Posterior cingulate gyrus (tissue), 11 donors: ENCODE measurements around the gene MYBPH.

Source experiments
- DNase-seq, 10 donors: peaks; one replicate each; pipeline versions ENCODE4 v3.0.0 to v3.0.0-alpha.2; 2020 to 2021; ENCODE audit warnings: mixed read lengths in 3 of 10
- intact Hi-C: fragments of 100-400 bp; cut with DNase I; formaldehyde crosslinking; loops from one replicate; pipeline ENCODE4 v1.15.1; 2023

Gene MYBPH

GRCh38 chr1:203175237-203175826 lies at the start of gene MYBPH:
MYBPH (minus strand) TSS chr1:203175826; CDS start chr1:203175755, 71 bp downstream.
- peak in 2 of 10 donors; percentile 29 to 59 for DNase-seq
- intact Hi-C loops: no loop called here

GRCh38 chr1:203225071-203225470 lies 49.4 kb upstream of the MYBPH start:
- intact Hi-C loops: no loop called here
- no peak for DNase-seq

GRCh38 chr1:203223012-203223775 lies 47.6 kb upstream of the MYBPH start:
- peak in 2 of 10 donors; percentile 59 to 63 for DNase-seq
- intact Hi-C loops: no loop called here

- no peak for DNase-seq
- intact Hi-C loops: loop anchor here (5.0 kb wide), 1 partner anchor 48 kb away; no protein-coding TSS in a partner anchor
Measured at GRCh38 chr1:203219934-203220333, 44.3 kb upstream of the MYBPH start.

GRCh38 chr1:203219171-203219570 lies 43.5 kb upstream of the MYBPH start:
- DNase-seq: peak in 1 of 10 donors; percentile 77
- intact Hi-C loops: loop anchor here (5.0 kb wide), 1 partner anchor 47 kb away; no protein-coding TSS in a partner anchor

GRCh38 chr1:203217668-203218067 lies 42.0 kb upstream of the MYBPH start:
- intact Hi-C loops: loop anchor here (5.0 kb wide), 1 partner anchor 45 kb away; no protein-coding TSS in a partner anchor
- DNase-seq: peak in 2 of 10 donors; percentile 31 to 53

GRCh38 chr1:203217139-203217655 lies 41.6 kb upstream of the MYBPH start:
- intact Hi-C loops: loop anchor here (5.0 kb wide), 1 partner anchor 45 kb away; no protein-coding TSS in a partner anchor
- peak in 3 of 10 donors; percentile 43 to 81 (median 76) for DNase-seq

GRCh38 chr1:203216274-203217138 lies 40.9 kb upstream of the MYBPH start:
- intact Hi-C loops: loop anchor here (1.0 to 5.0 kb wide), 3 partner anchors 44 to 177 kb away; no protein-coding TSS in a partner anchor
- DNase-seq: peak in 8 of 10 donors; percentile 33 to 90 (median 72)

- intact Hi-C loops: loop anchor here (5.0 kb wide), 1 partner anchor 43 kb away; no protein-coding TSS in a partner anchor
- peak in 1 of 10 donors; percentile 69 for DNase-seq
Measured at GRCh38 chr1:203215573-203215972, 39.9 kb upstream of the MYBPH start.

GRCh38 chr1:203214871-203215270 lies 39.2 kb upstream of the MYBPH start:
- no peak for DNase-seq
- intact Hi-C loops: loop anchor here (5.0 kb wide), 1 partner anchor 43 kb away; no protein-coding TSS in a partner anchor

GRCh38 chr1:203213126-203213525 lies 37.5 kb upstream of the MYBPH start:
- intact Hi-C loops: no loop called here
- DNase-seq: no peak

- DNase-seq: no peak
- intact Hi-C loops: no loop called here
Measured at GRCh38 chr1:203211812-203212211, 36.2 kb upstream of the MYBPH start.

- no peak for DNase-seq
- intact Hi-C loops: no loop called here
Measured at GRCh38 chr1:203210988-203211387, 35.4 kb upstream of the MYBPH start.

GRCh38 chr1:203210350-203210749 lies 34.7 kb upstream of the MYBPH start:
- intact Hi-C loops: no loop called here
- DNase-seq: no peak

- DNase-seq: peak in 1 of 10 donors; percentile 1
Measured at GRCh38 chr1:203208181-203208580, 32.6 kb upstream of the MYBPH start.

GRCh38 chr1:203207751-203208150 lies 32.1 kb upstream of the MYBPH start:
- intact Hi-C loops: no loop called here
- no peak for DNase-seq

More at GRCh38 chr1:203208181-203208580, 32.6 kb upstream of the MYBPH start:
- intact Hi-C loops: no loop called here

GRCh38 chr1:203206129-203206687 lies 30.6 kb upstream of the MYBPH start:
- intact Hi-C loops: no loop called here
- peak in 1 of 10 donors; percentile 29 for DNase-seq

- intact Hi-C loops: no loop called here
- peak in 2 of 10 donors; percentile 14 to 25 for DNase-seq
Measured at GRCh38 chr1:203204756-203205155, 29.1 kb upstream of the MYBPH start.

- peak in 2 of 10 donors; percentile 71 to 78 for DNase-seq
- intact Hi-C loops: no loop called here
Measured at GRCh38 chr1:203202431-203203245, 27.0 kb upstream of the MYBPH start.
